Gastroesophageal sphincter (tissue), 4 donors: ENCODE data around the gene MSLN. TPM values are rescaled to one million over a fixed set of nuclear protein-coding genes. Genes with fewer than 3 reads are reported as not detected.

ENCODE experiments used
- ATAC-seq: fragments of 150-250 bp; one replicate; pipeline ENCODE4 v1.9.1; 2016; ENCODE audit warnings: mild to moderate bottlenecking, moderate library complexity
- H3K27ac ChIP-seq, 4 donors: fragments of 200-600 bp; sonication (generic) in 3 of 4; 1 replicate in 3 of 4; 2 replicates in 1 of 4; pipeline ENCODE4 v1.5.1; 2016 to 2019
- H3K27me3 ChIP-seq: fragments of 200-600 bp; sonication (generic); one replicate; pipeline ENCODE4 v1.5.1; 2019
- H3K36me3 ChIP-seq, 2 donors: fragments of 200-600 bp; sonication (generic); one replicate each; pipeline ENCODE4 v1.5.1; 2019; ENCODE audit warnings: control low read depth in 1 of 2
- H3K4me1 ChIP-seq, 3 donors: fragments of 200-600 bp; sonication (generic); 1 replicate in 2 of 3; 2 replicates in 1 of 3; pipeline ENCODE4 v1.5.1; 2016 to 2019; ENCODE audit warnings: control low read depth in 2 of 3
- H3K4me3 ChIP-seq, 2 donors: fragments of 200-600 bp; sonication (generic); one replicate each; pipeline ENCODE4 v1.5.1; 2019; ENCODE audit warnings: mild to moderate bottlenecking in 1 of 2, moderate library complexity in 1 of 2
- H3K9me3 ChIP-seq, 3 donors: fragments of 200-600 bp; sonication (generic); one replicate each; pipeline ENCODE4 v1.5.1; 2017 to 2019; ENCODE audit warnings: control low read depth in 2 of 3
- CTCF ChIP-seq, 4 experiments: fragments of 200-600 bp in 2 of 4; fragments of 450-650 bp in 2 of 4; sonication (generic) in 1 of 4; IDR thresholded peaks; one replicate each; pipeline ENCODE4 v1.5.1; 2017 to 2019; ENCODE audit warnings: antibody characterized with exemption in 4 of 4, mild to moderate bottlenecking in 2 of 4, moderate library complexity in 2 of 4
- EP300 ChIP-seq: sonication (generic); formaldehyde crosslinking; IDR thresholded peaks from one replicate; pipeline ENCODE4 v1.6.1; 2017; ENCODE audit warnings: antibody characterized with exemption, mild to moderate bottlenecking
- POLR2A ChIP-seq, 2 donors: fragments of 450-650 bp; IDR thresholded peaks; one replicate each; pipeline ENCODE4 v1.6.1; 2017; ENCODE audit warnings: antibody characterized with exemption in 2 of 2, mild to moderate bottlenecking in 2 of 2, moderate library complexity in 1 of 2
- POLR2AphosphoS5 ChIP-seq: sonication (generic); formaldehyde crosslinking; IDR thresholded peaks from one replicate; pipeline ENCODE4 v1.6.1; 2017; ENCODE audit warnings: antibody characterized with exemption
- WGBS, 2 donors: methylation state at CpG; one replicate each; pipeline ENCODE4 v1.1.5; 2018; ENCODE audit warnings: low coverage in 1 of 2; 5-methylcytosine and 5-hydroxymethylcytosine counted together
- total RNA-seq, 4 donors: library from RNA; depleted of rRNA; stranded (reverse); fragments of >200 nt; gene quantifications; one replicate each; pipeline ENCODE4 v1.1.0, GENCODE V29; 2016

MSLN gene
- total RNA-seq, 4 donors from 2014 or later = 0.73 to 7.2 TPM; not detected in 2

- Histone ChIP-seq H3K36me3 (peaks cover 0 to 16% of the 10 kb centered on the region in 2 donors), H3K4me3 (no peak overlapping the region), H3K9me3 (no peaks in the 10 kb centered on the region), H3K27ac (no peak overlapping the region), H3K27me3 (peaks cover 53% of the 10 kb centered on the region), H3K4me1 (peaks cover 0 to 34% (median 17%) of the 10 kb centered on the region in 3 donors)
- no peak for ATAC-seq
- WGBS, 2 donors = no CpG with 5 or more reads among the region's 17 CpGs
- TF ChIP-seq CTCF (IDR thresholded peaks at IDR 0.05) (no peak), POLR2AphosphoS5 (no peak), POLR2A (IDR thresholded peaks at IDR 0.05) (no peak), EP300 (no peak)
These were observed 23.0 kb downstream of the MSLN start for GRCh38 chr16:783404-784161.

GRCh38 chr16:784431-784830 is 23.9 kb downstream of the MSLN start:
- ATAC-seq = no peak
- Histone ChIP-seq H3K4me1 (peaks cover 0 to 42% (median 23%) of the 10 kb centered on the region in 3 donors), H3K36me3 (peaks cover 0 to 16% of the 10 kb centered on the region in 2 donors), H3K9me3 (no peaks in the 10 kb centered on the region), H3K27me3 (peaks cover 45% of the 10 kb centered on the region), H3K4me3 (no peak overlapping the region), H3K27ac (no peak overlapping the region)
- no CpG with 5 or more reads among the region's 19 CpGs for whole genome bisulfite sequencing, 2 donors
- no peak for TF ChIP-seq CTCF (IDR thresholded peaks at IDR 0.05)
- TF ChIP-seq EP300 = no peak
- no peak for TF ChIP-seq POLR2AphosphoS5
- no peak for TF ChIP-seq POLR2A (IDR thresholded peaks at IDR 0.05)

GRCh38 chr16:785563-786535 is 25.3 kb downstream of the MSLN start:
- H3K4me1 ChIP-seq = peaks cover 0 to 44% (median 23%) of the 10 kb centered on the region in 3 donors
- peak in 3 of 4 experiments; percentile 23 to 67 (median 62) for TF ChIP-seq CTCF (IDR thresholded peaks at IDR 0.05)
- TF ChIP-seq POLR2AphosphoS5 = no peak
- no peak overlapping the region for H3K27ac ChIP-seq
- no peaks in the 10 kb centered on the region for H3K9me3 ChIP-seq
- 47 to 94% methylated on average over 3 of the region's 58 CpGs for WGBS, 2 donors
- no peak overlapping the region for H3K4me3 ChIP-seq
- H3K27me3 ChIP-seq = peaks cover 31% of the 10 kb centered on the region
- no peak for ATAC-seq
- peaks cover 0 to 21% of the 10 kb centered on the region in 2 donors for H3K36me3 ChIP-seq

GRCh38 chr16:787321-787966 is 26.9 kb downstream of the MSLN start:
- Histone ChIP-seq H3K27ac (peak overlapping the region in 2 of 4 donors; percentile 81 to 82), H3K36me3 (peaks cover 0 to 32% of the 10 kb centered on the region in 2 donors), H3K4me1 (peaks cover 0 to 44% (median 23%) of the 10 kb centered on the region in 3 donors), H3K4me3 (peak overlapping the region; percentile 80 to 97), H3K9me3 (no peaks in the 10 kb centered on the region), H3K27me3 (peaks cover 15% of the 10 kb centered on the region)
- no CpG with 5 or more reads among the region's 47 CpGs for WGBS, 2 donors
- ATAC-seq = no peak
- TF ChIP-seq POLR2A (IDR thresholded peaks at IDR 0.05) = no peak
- no peak for TF ChIP-seq EP300
- TF ChIP-seq CTCF (IDR thresholded peaks at IDR 0.05) = no peak
- TF ChIP-seq POLR2AphosphoS5 = no peak
